ENCODE measurements around the gene YDJC. TPM values are rescaled to one million over a fixed set of nuclear protein-coding genes. Genes with fewer than 3 reads are reported as not detected.
"Not testable (repeated sequence)": the region's sequence is repeated elsewhere in the genome, so short reads cannot be mapped to it uniquely, and the experiment has no call there.

The YDJC gene
- total RNA-seq, 2 donors from 2014 or later = 16.4 to 19.9 TPM

- Mint-ChIP-seq H3K36me3 (ENCODE audit: low read depth) (peaks cover 45% of the 10 kb centered on the region), H3K4me1 (peaks cover 4% of the 10 kb centered on the region), H3K4me3 (no peak overlapping the region), H3K27ac (peak overlapping the region; percentile 31), H3K9me3 (no peaks in the 10 kb centered on the region), H3K27me3 (ENCODE audit: insufficient read depth) (no peaks in the 10 kb centered on the region)
- H3K36me3 ChIP-seq (ENCODE audit: control insufficient read depth, insufficient read depth, low read length) = peaks cover 49% of the 10 kb centered on the region
- no peak overlapping the region for H3K27ac ChIP-seq (ENCODE audit: low read depth, low read length)
- no peaks in the 10 kb centered on the region for H3K4me1 ChIP-seq (ENCODE audit: control insufficient read depth, insufficient read depth, low read length)
- no peak overlapping the region for H3K4me3 ChIP-seq (ENCODE audit: low read length)
- H3K9ac ChIP-seq (ENCODE audit: extremely low read depth, low read length, poor library complexity, severe bottlenecking) = no peak overlapping the region
- DNase-seq = peak; percentile 63
- H3K27me3 ChIP-seq (ENCODE audit: control insufficient read depth, insufficient read depth, low read length, poor library complexity, severe bottlenecking) = no peaks in the 10 kb centered on the region
- 86 to 94% methylated on average over 4 to 6 of the region's 6 CpGs for WGBS, 2 experiments (ENCODE audit: insufficient coverage in 1 of 2, insufficient read length in 1 of 2)
- no peaks in the 10 kb centered on the region for H3K9me3 ChIP-seq (ENCODE audit: control insufficient read depth, low read length)
- TF ChIP-seq CTCF (conservative IDR thresholded peaks at IDR 0.05) = no peak
Observed at GRCh38 chr22:21599053-21599893, 30.5 kb downstream of the YDJC start.

GRCh38 chr22:21598302-21598701 is 31.5 kb downstream of the YDJC start:
- no peak for TF ChIP-seq CTCF (conservative IDR thresholded peaks at IDR 0.05)
- no peak for DNase-seq
- Mint-ChIP-seq H3K27ac (no peak overlapping the region), H3K27me3 (ENCODE audit: insufficient read depth) (no peaks in the 10 kb centered on the region), H3K4me1 (peaks cover 4% of the 10 kb centered on the region), H3K4me3 (no peak overlapping the region), H3K9me3 (no peaks in the 10 kb centered on the region), H3K36me3 (ENCODE audit: low read depth) (peaks cover 52% of the 10 kb centered on the region)
- Histone ChIP-seq H3K27ac (ENCODE audit: low read depth, low read length) (no peak overlapping the region), H3K27me3 (ENCODE audit: control insufficient read depth, insufficient read depth, low read length, poor library complexity, severe bottlenecking) (no peaks in the 10 kb centered on the region), H3K4me1 (ENCODE audit: control insufficient read depth, insufficient read depth, low read length) (no peaks in the 10 kb centered on the region), H3K9me3 (ENCODE audit: control insufficient read depth, low read length) (no peaks in the 10 kb centered on the region), H3K9ac (ENCODE audit: extremely low read depth, low read length, poor library complexity, severe bottlenecking) (no peak overlapping the region), H3K4me3 (ENCODE audit: low read length) (no peak overlapping the region), H3K36me3 (ENCODE audit: control insufficient read depth, insufficient read depth, low read length) (peaks cover 58% of the 10 kb centered on the region)
- 100% methylated on average over 1 of the region's 3 CpGs; no CpG with 5 or more reads in 1 of the 2 experiments for WGBS, 2 experiments (ENCODE audit: insufficient coverage in 1 of 2, insufficient read length in 1 of 2)

GRCh38 chr22:21596356-21597135 is 33.3 kb downstream of the YDJC start:
- not testable (repeated sequence) for H3K9me3 ChIP-seq (ENCODE audit: control insufficient read depth, low read length); H3K27ac ChIP-seq (ENCODE audit: low read depth, low read length); H3K27me3 ChIP-seq (ENCODE audit: control insufficient read depth, insufficient read depth, low read length, poor library complexity, severe bottlenecking); H3K9ac ChIP-seq (ENCODE audit: extremely low read depth, low read length, poor library complexity, severe bottlenecking); H3K4me1 Mint-ChIP-seq; H3K27me3 Mint-ChIP-seq (ENCODE audit: insufficient read depth); H3K4me3 ChIP-seq (ENCODE audit: low read length); H3K4me3 Mint-ChIP-seq; DNase-seq; H3K4me1 ChIP-seq (ENCODE audit: control insufficient read depth, insufficient read depth, low read length); H3K27ac Mint-ChIP-seq; H3K9me3 Mint-ChIP-seq
- WGBS, 2 experiments (ENCODE audit: insufficient coverage in 1 of 2, insufficient read length in 1 of 2) = 94 to 98% methylated on average over 9 to 13 of the region's 13 CpGs
- H3K36me3 ChIP-seq (ENCODE audit: control insufficient read depth, insufficient read depth, low read length) = peaks cover 65% of the 10 kb centered on the region
- peaks cover 54% of the 10 kb centered on the region for H3K36me3 Mint-ChIP-seq (ENCODE audit: low read depth)

All from endodermal cell (in vitro differentiated cells).